GM12874 (cell line): ENCODE results near the gene OR2B2.

Experiments used
- TF ChIP-seq, protein P1 (sequence below): IDR thresholded peaks from 2 replicates; pipeline ENCODE4 v1.5.1; 2011; ENCODE audit warnings: low read depth, mild to moderate bottlenecking, control low read depth, low read length, moderate library complexity; ENCODE audit not compliant: insufficient read depth

OR2B2 gene

DNA sequence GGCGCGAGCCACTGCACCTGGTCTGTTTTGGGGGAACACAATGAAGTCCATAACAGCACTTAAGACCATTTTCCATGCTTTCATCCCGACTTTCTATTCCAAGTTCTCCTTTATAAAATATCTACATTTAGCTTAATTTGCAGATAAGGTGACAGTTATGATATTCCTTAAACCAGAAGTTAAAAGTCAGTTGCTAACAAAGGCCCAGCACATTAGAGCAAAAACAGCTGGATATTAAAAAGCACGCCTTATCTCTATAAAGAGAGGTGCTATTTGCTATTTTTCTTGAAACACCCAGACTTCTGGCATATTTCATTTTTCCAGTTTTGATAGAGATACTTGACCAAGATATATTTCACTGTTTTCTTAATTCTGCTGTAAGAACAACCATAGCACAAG, 15.8 kb downstream of the OR2B2 start:
- TF ChIP-seq, protein P1, sequence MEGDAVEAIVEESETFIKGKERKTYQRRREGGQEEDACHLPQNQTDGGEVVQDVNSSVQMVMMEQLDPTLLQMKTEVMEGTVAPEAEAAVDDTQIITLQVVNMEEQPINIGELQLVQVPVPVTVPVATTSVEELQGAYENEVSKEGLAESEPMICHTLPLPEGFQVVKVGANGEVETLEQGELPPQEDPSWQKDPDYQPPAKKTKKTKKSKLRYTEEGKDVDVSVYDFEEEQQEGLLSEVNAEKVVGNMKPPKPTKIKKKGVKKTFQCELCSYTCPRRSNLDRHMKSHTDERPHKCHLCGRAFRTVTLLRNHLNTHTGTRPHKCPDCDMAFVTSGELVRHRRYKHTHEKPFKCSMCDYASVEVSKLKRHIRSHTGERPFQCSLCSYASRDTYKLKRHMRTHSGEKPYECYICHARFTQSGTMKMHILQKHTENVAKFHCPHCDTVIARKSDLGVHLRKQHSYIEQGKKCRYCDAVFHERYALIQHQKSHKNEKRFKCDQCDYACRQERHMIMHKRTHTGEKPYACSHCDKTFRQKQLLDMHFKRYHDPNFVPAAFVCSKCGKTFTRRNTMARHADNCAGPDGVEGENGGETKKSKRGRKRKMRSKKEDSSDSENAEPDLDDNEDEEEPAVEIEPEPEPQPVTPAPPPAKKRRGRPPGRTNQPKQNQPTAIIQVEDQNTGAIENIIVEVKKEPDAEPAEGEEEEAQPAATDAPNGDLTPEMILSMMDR, result no peak

DNA sequence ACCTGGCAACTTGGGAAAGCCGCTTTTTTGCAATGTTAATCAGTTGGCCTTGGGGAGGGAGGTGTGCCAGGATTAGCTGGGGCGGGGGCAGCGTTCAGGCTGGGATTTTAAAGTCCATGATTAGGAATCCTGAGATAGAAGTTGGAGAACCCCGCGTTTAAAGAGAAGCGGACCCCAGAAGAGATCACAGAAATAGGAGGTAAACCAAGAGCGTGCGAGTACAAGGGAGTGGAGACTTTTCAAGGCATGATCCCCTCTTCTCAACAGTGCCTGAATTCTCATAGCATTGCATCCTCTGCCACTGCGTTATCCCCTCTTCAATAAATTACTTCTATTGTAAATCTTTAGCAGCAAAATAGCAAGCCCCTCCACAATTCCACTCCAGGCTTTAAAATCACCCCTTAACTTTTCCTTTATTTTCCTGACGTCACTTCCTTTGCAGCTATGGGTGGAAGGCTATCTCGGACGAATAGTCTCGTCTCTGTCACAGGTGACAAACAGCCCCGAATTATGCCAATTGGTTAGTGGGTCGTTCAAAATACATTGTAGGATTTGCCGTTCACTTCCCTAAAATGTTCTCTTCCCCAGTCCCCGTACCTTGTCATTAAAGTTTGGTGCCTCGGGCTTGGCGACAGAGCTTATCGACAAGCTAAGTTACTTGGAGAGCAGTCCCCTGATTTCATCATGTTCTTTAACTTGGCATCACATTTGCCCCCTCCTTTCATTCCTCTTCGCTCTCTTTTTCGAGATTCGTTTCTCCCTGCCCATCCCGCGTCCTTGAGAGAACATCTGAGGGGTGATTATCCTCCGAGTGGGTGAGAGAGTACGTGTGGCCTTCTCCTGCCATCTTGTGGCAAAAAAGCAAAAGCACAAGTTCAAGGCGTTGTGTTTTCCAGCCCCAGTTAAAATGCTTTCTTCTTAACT, 17.1 kb downstream of the OR2B2 start:
- TF ChIP-seq, protein P1, result peak; percentile 74

DNA sequence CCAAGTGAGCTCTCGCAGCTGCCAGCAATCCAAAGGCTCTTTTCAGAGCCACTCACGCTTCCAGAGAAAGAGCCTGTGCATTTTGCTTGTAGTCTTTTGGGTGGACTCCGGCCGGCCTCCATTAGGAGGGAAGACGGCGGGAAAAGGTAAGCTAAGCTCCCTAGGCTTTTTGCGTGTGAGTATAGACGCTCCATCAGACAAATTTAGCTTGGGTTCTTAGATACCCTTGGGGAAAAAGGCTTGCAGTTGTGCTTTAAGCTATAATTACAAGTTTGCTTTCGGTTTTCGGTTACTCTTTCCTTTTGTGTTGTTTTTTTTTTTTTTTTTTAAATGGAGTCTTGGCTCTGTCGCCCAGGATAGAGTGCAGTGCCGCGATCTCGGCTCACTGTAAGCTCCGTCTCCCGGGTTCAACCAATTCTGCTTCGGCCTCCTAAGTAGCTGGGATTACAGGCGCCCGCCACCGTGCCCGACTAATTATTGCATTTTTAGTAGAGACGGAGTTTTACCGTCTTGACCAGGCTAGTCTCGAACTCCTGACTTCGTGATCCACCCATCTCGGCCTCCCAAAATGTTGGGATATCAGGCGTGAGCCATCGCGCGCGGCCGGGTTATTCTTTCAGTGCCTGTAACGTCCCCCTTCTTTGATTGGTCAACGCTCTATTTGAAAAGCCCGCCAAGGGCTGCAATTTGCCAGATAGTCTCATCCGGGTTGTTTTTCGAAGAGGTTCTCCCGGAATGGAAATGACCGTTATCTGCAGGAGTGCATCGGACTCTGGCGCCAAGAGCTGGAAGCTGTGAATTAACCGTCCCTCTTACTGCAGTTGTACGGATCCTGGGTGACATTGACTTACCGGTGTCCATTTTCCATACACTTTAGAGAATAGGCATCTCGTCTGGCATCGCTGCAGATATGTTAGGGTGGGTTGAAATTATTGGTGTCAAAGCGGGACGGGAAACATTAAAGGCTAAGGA, 18.1 kb downstream of the OR2B2 start:
- TF ChIP-seq, protein P1, result no peak

DNA sequence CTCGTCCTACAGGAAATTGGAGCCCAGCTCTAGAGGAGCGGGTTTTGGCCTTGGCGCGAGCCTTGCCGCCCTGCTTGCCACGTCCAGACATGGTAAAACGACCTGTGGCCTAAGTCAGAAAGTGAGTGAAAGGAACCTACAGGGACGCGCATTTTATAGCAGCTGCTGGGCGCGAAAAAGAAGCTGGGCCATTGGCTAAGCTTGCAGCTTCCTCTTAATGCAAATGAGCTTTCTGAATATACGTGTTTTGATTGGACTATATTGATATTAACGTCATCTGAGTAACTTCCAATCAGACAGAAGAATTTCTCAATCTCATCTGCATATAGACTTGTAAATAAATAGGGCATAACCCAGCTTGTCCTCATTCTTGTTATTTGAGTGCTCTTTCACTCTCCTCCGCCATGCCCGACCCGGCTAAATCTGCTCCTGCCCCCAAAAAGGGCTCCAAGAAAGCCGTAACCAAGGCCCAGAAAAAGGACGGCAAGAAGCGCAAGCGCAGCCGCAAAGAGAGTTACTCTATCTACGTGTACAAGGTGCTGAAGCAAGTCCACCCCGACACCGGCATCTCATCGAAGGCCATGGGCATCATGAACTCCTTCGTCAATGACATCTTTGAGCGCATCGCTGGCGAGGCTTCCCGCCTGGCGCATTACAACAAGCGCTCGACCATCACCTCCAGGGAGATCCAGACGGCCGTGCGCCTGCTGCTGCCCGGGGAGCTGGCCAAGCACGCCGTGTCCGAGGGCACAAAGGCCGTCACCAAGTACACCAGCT, 18.9 kb downstream of the OR2B2 start:
- TF ChIP-seq, protein P1, result no peak

DNA sequence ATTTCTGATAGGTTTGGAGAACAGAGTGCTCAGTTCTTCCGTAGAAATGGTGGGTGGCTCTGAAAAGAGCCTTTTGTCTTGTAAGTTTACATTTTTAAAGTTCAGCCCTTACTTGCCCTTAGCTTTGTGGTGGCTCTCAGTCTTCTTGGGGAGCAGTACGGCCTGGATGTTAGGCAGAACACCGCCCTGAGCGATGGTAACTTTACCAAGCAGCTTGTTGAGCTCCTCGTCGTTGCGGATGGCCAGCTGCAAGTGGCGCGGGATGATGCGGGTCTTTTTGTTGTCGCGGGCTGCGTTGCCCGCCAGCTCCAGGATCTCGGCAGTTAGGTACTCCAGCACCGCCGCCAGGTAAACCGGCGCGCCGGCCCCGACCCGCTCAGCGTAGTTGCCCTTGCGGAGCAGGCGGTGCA, 19.5 kb downstream of the OR2B2 start:
- TF ChIP-seq, protein P1, result no peak

DNA sequence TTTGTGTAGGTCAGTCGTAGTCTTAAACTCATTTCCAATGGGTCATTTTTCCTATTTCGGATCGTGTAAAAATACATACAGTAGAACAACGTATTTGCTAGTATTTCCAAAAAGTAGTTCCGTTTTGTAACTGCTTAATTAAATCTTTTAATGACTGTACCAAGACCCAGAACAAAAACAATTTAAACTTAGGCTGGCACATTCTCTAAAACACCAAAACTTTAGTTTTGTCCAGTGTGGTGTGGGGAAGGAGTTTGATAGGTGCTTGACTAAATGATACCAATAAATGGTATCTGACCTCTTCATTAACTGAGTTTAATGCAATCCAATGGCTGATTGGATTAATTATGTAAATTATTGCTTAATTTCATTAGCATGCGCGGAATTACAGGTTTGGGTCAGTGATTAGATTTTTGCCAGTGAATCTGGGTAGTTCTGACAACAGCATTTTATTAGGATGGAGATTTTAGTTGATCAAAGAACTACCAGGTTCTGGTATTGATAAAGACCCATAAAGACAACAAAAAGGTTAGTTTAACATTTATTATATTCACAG, 20.8 kb downstream of the OR2B2 start:
- TF ChIP-seq, protein P1, result no peak
